ENCODE measurements around the gene CDHR1.
"Not testable (repeated sequence)": the region's sequence is repeated elsewhere in the genome, so short reads cannot be mapped to it uniquely, and the experiment has no call there.

CDHR1 gene

GRCh38 chr10:84194424-84195043, at the start of gene CDHR1:
CDHR1 (plus strand) TSS chr10:84194537; CDS start chr10:84194761, 224 bp downstream.
- no peak for DNase-seq

GRCh38 chr10:84147347-84147746, 47.0 kb upstream of the CDHR1 start:
- DNase-seq = no peak

- DNase-seq = not testable (repeated sequence)
Measured at GRCh38 chr10:84148006-84148597, 46.2 kb upstream of the CDHR1 start.

- DNase-seq = no peak
Measured at GRCh38 chr10:84149854-84150253, 44.5 kb upstream of the CDHR1 start.

- no peak for DNase-seq
Measured at GRCh38 chr10:84152769-84153168, 41.6 kb upstream of the CDHR1 start.

GRCh38 chr10:84155521-84155920, 38.8 kb upstream of the CDHR1 start:
- DNase-seq = no peak

GRCh38 chr10:84156009-84156408, 38.3 kb upstream of the CDHR1 start:
- DNase-seq = no peak

GRCh38 chr10:84156768-84157167, 37.6 kb upstream of the CDHR1 start:
- peak; percentile 28 for DNase-seq

GRCh38 chr10:84158061-84158460, 36.3 kb upstream of the CDHR1 start:
- DNase-seq = no peak

GRCh38 chr10:84158550-84158949, 35.8 kb upstream of the CDHR1 start:
- no peak for DNase-seq

- no peak for DNase-seq
Measured at GRCh38 chr10:84159076-84159685, 35.2 kb upstream of the CDHR1 start.

GRCh38 chr10:84160663-84161362, 33.5 kb upstream of the CDHR1 start:
- DNase-seq = no peak

- no peak for DNase-seq
Measured at GRCh38 chr10:84163996-84164395, 30.3 kb upstream of the CDHR1 start.

GRCh38 chr10:84164442-84164841, 29.9 kb upstream of the CDHR1 start:
- DNase-seq = no peak

- DNase-seq = no peak
Measured at GRCh38 chr10:84166620-84167288, 27.6 kb upstream of the CDHR1 start.

GRCh38 chr10:84167289-84167653, 27.1 kb upstream of the CDHR1 start:
- not testable (repeated sequence) for DNase-seq

- not testable (repeated sequence) for DNase-seq
Measured at GRCh38 chr10:84168382-84168781, 26.0 kb upstream of the CDHR1 start.

- not testable (repeated sequence) for DNase-seq
Measured at GRCh38 chr10:84171237-84171636, 23.1 kb upstream of the CDHR1 start.

GRCh38 chr10:84171700-84172466, 22.5 kb upstream of the CDHR1 start:
- not testable (repeated sequence) for DNase-seq

- DNase-seq = no peak
Measured at GRCh38 chr10:84172467-84173356, 21.6 kb upstream of the CDHR1 start.

GRCh38 chr10:84173501-84173929, 20.8 kb upstream of the CDHR1 start, which contains the start of gene GPR15LG:
GPR15LG (plus strand) TSS chr10:84173801; CDS start chr10:84173852, 51 bp downstream.
- DNase-seq = no peak

Measured in femur (tissue), 1 donor.